Spleen (tissue), 7 donors: ENCODE data around the gene NT5C3A.

ENCODE experiments used
- CTCF ChIP-seq, 11 experiments: fragments of 200-600 bp in 7 of 11; fragments of 450-650 bp in 4 of 11; sonication (generic) in 4 of 11; IDR thresholded peaks in 8 of 11; conservative IDR thresholded peaks in 3 of 11; 1 replicate in 7 of 11; 2 replicates in 4 of 11; pipeline versions ENCODE4 v1.4.0 to v1.8.0; 2016 to 2021; ENCODE audit warnings: antibody characterized with exemption in 11 of 11, inconsistent platforms in 4 of 11, mild to moderate bottlenecking in 1 of 11
- POLR2A ChIP-seq, 3 donors: fragments of 450-650 bp; IDR thresholded peaks; one replicate each; pipeline ENCODE4 v1.5.1; 2017; ENCODE audit warnings: antibody characterized with exemption in 3 of 3, mild to moderate bottlenecking in 1 of 3
- POLR2AphosphoS5 ChIP-seq, 3 donors: sonication (generic); formaldehyde crosslinking; IDR thresholded peaks; one replicate each; pipeline ENCODE4 v1.5.1; 2017; ENCODE audit warnings: antibody characterized with exemption in 3 of 3
- donor health status: DM: no; HTN: no; CAD: no; lungs with moderate emphysema.
- donor health status: DM: no; HTN: no; CAD: no.
- donor health status: DM: no; HTN: no; CAD: no.

GRCh38 chr7:33048257-33048656 is 14.3 kb downstream of the NT5C3A start:
- TF ChIP-seq CTCF (IDR thresholded peaks at IDR 0.05 in 8 of 11, conservative IDR thresholded peaks at IDR 0.05 in 3 of 11): no peak
- no peak for TF ChIP-seq POLR2A (IDR thresholded peaks at IDR 0.05)
- TF ChIP-seq POLR2AphosphoS5 (IDR thresholded peaks at IDR 0.05): no peak
